Upper lobe of left lung (tissue), 4 donors: ENCODE measurements around the gene KIF25.

Experiments used
- CTCF ChIP-seq, 6 experiments: fragments of 450-650 bp in 4 of 6; fragments of 200-600 bp in 2 of 6; sonication (generic) in 2 of 6; IDR thresholded peaks; one replicate each; pipeline ENCODE4 v1.5.1; 2016 to 2019; ENCODE audit warnings: antibody characterized with exemption in 6 of 6
- EP300 ChIP-seq, 4 donors: sonication (generic); formaldehyde crosslinking; IDR thresholded peaks; one replicate each; pipeline ENCODE4 v1.5.1; 2017; ENCODE audit warnings: antibody characterized with exemption in 4 of 4, control low read depth in 2 of 4
- POLR2AphosphoS5 ChIP-seq, 2 donors: sonication (generic); formaldehyde crosslinking; IDR thresholded peaks; one replicate each; pipeline ENCODE4 v1.5.1; 2017; ENCODE audit warnings: antibody characterized with exemption in 2 of 2

GRCh38 chr6:168080393-168081077, 83.1 kb downstream of the KIF25 start:
- TF ChIP-seq CTCF (IDR thresholded peaks at IDR 0.05): no peak
- TF ChIP-seq EP300 (IDR thresholded peaks at IDR 0.05): no peak
- TF ChIP-seq POLR2AphosphoS5 (IDR thresholded peaks at IDR 0.05): no peak
